CD4-positive, alpha-beta T cell treated with Interleukin-6 for 4 hours (primary cell): ENCODE results near the gene RASGEF1C.
"Not testable (repeated sequence)": the region's sequence is repeated elsewhere in the genome, so short reads cannot be mapped to it uniquely, and the experiment has no call there.

Experiments
- DNase-seq: peaks from one replicate; pipeline ENCODE4 v3.0.0-alpha.2; 2020; ENCODE audit warnings: mixed read lengths

The RASGEF1C gene

DNA sequence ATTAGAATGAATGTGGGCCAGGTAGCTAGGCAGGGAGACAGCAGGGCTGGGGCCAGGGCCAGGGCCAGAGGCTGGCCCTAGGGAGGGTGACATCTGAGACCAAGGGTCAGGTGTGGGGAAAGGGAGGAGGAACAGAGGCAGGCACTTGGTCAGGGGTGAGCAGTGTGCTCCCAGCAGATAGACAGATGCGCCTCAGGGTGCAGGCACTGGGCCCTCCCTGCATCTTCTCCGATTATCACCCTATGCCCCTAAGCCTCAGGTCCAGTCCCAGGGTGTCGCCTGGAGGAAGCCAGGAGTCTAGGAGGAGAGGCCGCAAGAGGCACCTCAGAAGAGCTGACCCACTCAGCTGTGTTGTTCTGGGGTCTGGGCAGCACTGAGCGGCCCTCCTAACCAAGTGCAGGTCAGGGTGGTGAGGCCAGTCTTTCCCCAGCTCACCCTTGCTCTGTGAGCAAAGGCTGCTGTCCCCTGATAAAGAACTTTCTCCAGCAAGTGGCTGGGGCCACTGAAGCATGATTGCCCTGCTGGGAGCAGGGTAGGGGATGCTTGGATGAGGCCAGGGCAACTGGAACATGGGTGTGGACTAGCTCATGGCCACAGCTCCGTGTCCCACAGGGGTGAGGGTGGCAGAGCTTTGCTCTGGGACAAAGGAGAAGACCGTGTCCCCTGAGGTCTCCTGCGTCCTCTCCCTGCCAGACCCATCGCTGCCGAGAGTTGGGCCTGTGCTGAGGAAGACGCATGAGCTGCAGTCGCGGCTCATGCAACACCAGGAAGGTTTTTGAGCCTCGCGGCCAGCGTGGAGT is 2.1 kb upstream of the RASGEF1C start:
- DNase-seq = no peak

DNA sequence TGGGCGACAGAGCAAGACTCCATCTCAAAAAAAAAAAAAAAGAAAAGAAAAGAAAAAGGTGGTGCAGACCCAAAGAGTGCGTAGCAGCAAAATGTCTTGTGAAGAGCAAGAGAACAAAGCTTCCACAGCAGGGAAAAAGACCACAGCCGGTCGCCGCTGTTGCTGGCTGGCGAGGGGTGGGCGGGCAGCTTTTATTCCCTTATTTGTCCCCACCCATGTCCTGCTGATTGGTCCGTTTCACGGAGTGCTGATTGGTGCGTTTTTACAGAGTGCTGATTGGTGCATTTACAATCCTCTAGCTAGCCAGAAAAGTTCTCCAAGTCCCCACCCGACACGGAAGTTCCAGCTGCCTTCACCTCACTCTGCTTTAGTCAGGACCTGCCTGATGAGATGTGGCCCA is 1.1 kb upstream of the RASGEF1C start:
- DNase-seq = not testable (repeated sequence)

DNA sequence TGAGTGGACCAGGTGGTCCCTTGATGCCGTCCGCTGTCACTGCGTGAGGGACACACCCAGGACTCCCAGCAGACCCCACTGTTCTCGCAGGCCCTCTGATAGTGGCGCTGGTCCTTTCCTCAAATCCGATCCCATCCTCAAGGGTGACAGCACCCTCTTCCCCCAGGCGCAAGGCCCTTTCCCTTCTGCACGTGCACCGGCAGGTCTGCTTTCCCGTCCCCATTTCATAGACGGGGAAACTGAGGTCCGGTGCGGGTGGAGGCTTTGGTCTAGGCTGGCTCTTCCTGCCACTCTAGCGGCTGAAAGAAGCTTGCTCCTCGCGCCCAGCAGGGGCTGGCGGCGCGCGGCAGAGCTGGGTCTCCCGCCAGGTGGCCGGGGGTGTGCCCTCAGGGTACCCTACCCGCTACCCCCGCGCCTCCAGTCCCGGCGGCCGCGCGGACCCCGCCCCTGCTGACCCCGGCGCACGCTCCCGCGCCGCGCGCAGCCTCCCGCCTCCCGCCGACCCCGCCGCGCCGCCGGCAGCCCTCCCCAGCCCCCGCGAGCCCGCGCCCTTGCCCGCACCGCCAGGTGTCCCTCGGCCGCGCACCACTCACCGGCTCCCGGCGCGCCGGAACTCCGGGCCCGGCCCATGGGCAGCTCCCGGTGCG is 453 bp downstream of the RASGEF1C start:
- no peak for DNase-seq

DNA sequence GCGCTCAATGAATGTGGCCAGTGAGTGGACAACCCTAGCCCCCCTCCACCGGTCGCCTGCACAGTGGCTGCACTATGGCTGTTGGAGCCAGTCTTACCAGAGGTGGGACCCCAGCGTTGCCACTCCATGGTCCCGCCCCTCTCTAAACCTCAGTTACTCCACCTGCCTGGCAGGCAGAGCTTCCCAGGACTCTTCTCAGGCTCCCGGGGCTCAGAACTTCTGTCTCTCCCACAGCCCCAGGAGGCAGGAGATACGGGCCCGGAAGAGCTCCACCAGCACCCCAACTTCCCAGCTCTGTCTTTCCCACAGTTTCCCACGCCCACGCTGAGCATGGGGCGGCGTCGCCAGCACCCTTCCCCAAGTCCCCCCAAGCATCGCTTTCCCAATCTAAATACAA is 975 bp downstream of the RASGEF1C start:
- no peak for DNase-seq

DNA sequence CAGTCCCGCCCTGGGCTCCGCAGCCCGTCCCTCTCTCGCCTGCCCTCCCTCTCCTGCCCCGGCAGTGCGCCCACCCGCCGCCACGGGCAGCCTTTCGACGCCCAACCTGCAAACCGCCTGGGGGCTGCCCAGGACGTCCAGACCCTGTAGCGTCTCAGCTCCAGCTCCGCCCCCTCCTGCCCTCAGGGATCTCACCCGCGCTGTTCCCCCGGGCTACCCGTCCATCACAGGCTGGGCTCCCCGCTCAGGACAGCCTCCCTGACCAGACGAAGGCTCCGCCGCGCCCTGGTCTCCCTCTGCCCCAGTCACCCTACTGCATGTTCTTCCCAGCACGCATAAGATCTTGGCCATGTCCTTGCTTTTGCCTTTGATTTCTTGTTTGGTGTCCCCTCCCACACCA is 1.4 kb downstream of the RASGEF1C start:
- no peak for DNase-seq

DNA sequence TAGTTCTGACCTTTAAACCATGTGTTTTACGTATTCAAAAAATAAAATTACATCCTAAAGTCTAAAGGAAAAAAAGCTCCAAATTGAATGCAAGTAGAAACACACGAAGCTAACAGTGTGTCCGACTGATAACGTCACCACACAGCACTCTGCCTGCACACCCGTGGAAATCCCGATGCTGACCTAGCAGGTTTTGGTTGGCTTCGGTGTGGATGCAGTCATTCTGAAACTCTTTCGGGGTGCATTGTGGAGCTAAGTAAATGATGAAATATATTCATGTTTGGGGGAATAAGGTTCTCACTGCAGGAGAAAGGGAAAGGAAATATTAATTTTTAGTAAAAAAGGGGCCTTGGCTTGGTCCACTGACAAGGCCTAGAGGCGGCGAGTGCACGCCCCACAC is 2.0 kb downstream of the RASGEF1C start:
- DNase-seq = no peak

DNA sequence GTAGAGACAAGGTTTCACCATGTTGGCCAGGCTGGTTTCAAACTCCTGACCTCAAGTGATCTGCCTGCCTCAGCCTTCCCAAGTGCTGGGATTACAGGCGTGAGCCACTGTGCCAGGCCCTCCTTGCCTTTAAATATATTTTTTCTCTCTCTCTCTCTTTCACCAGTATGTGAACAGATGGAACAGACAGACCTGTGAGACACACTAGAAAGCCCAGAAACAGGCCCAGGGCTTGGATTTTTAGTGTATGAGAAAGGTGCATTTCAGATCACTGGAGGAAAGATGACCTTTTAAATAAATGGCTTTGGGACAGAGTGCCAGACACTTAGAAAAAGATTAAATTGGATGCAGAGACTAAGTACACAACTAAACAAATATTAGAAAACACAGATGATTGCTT is 3.1 kb downstream of the RASGEF1C start:
- DNase-seq = no peak

DNA sequence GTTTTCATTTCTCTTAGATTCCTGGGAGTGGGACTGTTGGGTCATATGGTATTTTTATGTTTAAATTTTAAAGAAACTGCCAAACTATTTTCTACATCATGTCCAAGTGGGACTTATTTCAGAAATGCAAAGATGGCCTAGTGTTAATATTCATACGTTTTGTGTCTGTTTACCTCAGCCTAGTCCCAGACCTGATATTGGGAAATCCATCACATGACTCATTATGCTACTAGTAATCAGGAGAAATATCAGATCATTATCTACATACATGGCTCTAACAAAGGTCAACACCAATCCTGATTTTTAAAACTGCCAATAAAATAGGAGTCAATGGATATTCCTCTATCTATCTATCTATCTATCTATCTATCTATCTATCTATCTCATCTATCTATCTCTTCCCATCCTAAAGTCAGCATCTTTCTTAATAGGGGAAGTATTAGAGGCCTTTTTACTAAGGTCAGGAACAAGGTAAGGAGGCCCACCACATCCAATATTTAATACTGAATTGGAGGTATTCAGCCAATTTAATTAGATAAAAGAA is 4.7 kb downstream of the RASGEF1C start:
- no peak for DNase-seq

DNA sequence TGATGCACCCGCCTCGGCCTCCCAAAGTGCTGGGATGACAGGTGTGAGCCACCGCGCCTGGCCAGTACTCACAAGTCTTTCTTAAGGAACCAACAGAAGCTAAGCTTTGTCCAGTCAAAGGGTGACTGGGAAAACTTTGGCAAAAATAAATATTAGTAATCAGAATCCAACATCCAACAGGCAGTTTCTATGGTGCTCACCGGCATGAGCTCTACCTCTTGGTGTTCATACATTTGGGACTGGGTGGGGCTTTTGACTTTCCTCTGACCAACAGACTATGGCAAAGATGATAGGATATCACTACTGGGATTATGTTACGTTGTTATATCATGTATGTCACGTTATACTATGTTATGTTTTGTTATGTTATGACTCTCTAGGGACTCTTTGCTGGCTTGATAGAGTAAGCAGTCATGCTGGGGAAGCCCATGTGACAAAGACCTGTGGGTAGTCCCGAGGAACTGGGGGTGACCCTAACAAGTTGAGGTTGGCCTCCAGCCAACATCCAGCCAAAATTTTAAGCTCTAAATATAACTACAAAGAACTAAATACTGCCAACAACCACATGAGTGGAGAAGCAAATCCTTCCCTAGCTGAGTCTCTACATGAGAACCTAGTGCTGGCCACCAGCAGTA is 6.0 kb downstream of the RASGEF1C start:
- no peak for DNase-seq

DNA sequence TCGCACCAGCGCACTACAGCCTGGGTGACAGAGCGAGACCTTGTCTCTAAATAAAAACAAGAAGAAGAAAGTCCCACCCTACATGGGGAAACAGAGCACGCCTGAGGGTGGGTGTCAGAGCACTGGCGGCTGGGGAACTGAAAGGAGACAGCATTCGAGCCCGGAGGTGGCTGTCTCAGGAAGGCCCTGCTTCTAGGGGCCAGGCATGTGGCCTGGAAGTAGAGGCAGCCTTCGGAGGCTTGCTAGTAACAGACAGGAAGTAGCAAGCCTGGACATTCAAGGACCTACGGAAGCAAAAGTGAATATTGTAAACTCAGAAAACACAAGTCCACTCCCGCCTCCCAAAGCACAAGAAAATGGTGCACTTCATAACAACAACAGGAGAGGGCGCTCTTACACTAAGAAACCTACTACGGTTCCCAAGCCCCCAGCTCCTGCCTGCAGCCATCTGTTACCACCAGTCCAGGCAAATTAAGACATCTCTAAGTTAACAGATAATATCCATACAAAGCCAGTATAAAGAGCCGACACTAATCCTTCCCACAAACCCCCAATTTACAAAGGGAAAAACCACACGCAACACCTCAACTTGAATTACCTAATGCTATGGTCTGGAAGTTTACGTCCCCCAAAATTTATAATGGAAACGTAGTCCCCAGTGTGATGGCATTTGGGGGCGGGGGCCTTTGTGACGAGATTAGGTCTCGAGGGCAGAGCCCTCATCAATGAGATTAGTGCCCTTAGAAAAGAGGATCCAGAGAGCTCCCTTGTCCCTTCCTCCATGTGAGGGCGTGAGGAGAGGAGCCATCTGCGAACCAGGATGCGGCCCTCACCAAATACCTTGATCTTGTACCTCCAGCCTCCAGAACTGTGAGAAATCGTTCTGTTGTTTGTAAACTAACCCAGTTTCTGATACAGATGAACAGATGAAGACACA is 7.7 kb downstream of the RASGEF1C start:
- no peak for DNase-seq

DNA sequence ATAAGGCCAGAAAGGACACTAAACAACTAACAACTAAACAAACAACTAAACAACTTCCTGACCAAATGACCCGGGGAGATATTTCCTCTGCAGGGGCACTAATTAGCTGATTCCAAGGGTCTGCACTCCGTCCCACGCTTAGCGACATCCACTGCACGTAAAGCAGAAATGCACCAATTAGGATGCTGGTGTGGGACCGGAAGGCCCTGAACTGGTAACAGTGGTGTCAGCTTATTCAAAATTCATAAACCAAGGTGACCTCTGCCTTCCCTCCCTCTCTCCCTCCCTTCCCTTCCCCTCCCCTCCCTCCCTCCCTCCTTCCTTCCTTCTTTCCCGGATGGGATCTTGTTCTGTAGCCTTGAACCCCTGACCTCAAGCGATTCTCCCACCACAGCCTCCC is 9.6 kb downstream of the RASGEF1C start:
- no peak for DNase-seq

DNA sequence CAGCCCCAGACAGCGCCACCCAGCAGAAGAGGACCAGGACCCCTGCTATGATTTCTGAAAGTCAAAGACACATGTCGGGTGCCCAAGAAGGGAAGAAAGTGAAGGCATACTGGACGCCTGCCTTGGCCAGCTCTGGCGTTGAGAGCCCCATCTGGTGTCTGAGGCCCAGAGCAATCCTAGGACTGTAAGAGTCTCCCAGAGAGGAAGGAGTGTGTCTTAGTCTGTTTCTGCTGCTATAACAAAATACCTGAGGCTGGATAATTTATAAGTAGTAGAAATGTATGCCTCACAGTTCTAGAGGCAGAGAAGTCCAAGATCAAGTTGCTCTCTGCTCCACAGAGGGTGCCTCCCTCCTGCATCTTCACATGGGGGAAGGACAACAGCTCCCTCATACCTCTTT is 10.8 kb downstream of the RASGEF1C start:
- no peak for DNase-seq

DNA sequence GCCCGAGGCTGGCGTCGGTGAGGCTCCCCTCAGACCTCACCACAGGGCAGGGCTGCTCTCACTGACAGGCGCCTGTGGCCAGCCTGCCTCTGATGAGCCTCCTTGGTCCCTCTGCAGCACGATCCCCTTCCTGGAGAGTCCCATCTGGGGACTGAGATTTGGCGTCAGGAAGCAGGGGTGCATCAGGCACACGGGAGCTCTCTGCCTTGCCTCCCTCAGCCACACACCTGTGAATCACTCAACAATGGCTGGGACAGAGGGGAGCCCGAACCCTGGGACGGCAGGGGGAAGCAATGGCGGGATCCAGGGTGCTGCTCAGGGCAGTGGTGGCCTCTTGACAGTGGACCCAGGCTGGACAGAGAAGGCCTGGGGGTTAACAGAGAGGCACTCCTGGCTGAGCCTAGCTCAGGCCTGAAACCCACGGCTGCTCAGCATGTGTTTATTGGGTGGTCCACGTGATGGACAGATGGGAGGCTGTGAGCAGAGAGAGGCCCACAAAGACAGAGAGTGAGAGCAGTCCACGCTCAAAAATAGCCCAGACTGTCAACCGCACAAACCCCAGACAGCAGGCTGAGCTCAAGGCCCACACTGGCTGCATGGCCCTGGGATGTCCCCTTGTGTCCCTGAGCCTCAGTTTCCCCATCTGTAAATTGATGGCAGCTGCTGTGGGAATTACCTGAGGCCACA is 11.9 kb downstream of the RASGEF1C start:
- DNase-seq = no peak

DNA sequence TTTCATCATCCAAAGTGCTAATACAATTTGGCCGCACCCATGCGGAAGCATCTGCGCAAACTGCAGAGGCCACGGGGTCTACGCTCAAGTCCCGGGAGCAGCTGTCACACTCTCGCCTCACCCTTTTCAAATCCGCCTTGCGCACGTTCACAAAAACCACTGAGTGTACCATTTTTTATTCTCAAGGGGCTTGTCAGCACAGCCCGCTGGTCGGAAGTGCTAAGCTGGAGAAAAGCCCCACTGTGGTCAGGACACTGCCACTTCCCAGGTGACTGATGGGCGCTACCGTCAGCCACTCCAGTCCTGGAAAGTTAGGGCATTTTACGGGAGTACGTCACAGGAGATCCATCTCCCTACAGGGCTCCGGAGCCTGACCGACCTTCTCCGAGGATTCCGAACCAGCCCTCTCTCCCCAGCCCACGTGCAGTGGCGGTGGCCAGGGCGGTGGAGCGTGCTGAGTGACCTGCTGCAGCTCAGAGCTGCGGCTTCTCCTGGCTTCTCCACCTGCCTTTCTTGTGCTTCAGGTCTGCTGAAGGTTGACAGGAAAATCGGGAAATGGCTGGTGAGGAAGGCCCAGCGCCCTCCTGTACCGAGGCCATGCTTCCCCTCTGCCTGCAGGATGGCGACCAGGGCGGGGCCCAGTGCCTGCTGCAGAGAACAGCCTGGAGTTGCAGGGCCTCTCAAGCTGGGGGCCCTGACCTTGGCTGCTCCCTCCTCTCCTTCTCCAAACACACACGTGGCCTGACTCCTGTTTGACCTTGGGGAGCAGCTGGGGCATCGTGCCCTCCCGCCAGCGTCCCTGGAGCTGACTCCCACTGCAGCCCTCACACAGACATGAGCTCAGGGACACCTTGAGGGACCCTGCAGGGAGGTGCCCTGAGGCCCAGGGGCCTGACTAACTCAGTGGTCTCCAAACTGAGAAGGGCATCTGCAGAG is 14.3 kb downstream of the RASGEF1C start:
- DNase-seq = no peak

DNA sequence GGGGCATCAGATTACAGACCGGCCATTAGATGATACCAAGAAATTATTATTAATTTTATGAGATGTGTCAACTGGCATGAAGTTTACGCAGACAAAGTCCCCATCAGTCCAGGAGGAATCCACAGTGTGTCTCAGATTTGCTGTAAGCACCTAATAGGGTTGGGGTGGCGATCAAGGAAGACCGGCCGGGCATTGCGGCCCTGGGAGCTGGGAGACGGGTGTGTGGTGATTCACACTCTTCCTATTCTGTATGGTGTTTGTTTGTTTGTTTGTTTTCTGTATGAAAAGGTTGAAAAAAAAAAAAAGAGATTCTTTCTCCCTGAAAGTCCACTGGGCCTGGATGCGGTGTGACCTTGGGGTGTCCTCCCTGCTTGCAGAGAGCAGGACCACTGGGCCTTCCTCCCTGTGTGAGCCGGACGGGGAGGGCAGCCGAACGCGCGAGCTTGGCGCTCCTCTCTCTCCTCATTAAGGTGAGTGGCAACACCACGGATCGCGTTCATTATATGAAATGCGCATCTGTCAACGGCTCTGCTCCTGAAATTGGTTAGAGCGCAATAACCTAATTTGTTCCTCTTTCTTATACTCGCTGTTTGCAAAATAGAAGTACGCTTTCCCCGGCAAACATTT is 15.1 kb downstream of the RASGEF1C start:
- DNase-seq = no peak

DNA sequence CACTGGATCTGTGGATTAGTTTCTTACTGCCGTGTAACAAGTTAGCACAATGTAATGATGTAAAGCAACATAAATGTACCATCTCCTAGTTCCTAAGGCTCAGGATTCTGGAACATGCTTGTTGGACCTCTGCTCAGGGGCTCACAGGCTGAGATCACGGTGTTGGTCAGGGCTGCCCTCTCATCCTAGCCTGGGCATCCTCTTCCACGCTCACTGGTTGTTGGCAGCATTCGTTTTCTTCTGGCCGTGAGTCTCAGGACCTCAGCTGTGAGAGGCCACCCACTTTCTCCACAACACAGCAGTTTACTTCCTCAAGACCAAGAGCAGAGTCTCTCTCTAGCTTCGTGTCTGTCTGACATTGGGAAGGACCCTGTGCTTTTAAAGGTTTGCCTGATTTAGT is 17.3 kb downstream of the RASGEF1C start:
- DNase-seq = no peak

DNA sequence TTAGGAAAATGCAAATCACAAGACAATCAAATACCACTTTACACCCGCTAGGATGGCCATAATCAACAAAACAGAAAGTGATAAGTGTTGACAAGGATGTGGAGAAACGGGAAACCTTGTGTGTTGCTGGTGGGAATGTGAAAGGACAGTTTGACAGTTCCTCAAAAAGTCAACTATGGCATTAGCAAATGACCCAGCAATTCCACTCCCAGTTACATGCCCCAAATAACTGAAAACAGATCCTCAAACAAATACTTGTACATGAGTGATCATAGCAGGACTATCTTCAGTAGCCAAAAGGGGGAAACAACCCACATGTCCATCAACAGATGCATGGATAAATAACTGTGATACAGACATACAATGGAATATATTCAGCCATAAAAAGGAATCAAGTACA is 21.2 kb downstream of the RASGEF1C start:
- no peak for DNase-seq

DNA sequence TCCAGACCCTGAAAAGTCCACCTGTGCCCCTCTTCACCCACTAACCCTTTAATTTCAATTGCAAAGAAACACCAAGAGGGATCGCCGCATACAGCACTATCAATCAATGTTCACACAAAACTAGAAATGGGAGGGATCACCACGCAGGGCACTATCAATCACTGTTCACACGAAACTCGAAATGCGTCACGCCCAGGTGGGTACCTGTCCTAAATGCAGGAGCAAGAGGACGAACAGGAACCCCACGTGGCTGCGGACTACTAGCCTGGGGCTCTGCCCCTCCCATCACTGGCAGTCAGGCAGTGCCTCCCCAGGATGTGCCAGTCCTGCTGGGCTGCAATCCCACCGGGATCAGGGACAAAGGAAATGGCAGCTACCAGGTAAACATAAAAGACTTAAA is 28.2 kb downstream of the RASGEF1C start:
- no peak for DNase-seq

DNA sequence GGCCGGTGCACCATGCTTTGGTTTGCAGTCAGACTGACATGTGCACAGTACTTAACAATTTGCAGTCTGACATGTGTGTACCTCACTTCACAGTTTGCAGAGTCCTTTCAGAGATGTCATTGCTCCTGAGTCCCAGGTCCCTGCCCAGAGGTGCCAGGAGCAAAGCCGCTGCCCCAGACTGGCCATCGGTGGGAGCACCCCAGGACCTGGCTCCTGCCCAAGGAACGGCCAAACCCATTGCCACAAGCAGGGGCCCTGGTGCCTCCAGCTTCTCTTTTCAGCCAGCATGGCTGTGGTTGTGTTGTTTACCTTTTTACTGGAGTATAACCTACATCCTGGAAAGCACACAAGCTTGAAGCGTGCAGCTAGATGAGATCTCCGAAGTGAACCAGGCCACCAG is 28.6 kb downstream of the RASGEF1C start:
- DNase-seq = no peak
